ENCODE measurements around the gene SERINC1. TPM values are rescaled to one million over a fixed set of nuclear protein-coding genes. Genes with fewer than 3 reads are reported as not detected.

Gene SERINC1
- total RNA-seq, 1 donor from 2014 or later = 246 TPM

- Histone ChIP-seq H3K27me3 (no peaks in the 10 kb centered on the region), H3K36me3 (peaks cover 9% of the 10 kb centered on the region), H3K4me3 (no peak overlapping the region), H3K27ac (no peak overlapping the region), H3K9me3 (no peaks in the 10 kb centered on the region), H3K4me1 (no peaks in the 10 kb centered on the region)
- TF ChIP-seq CTCF (IDR thresholded peaks at IDR 0.05) = no peak
- no peak for DNase-seq
- no peak for ATAC-seq
- intact Hi-C loops (cut with DNase I) = no loop called here
Observed at GRCh38 chr6:122408240-122408639, 63.4 kb downstream of the SERINC1 start.

GRCh38 chr6:122407712-122408111, 63.9 kb downstream of the SERINC1 start:
- Histone ChIP-seq H3K27me3 (no peaks in the 10 kb centered on the region), H3K9me3 (no peaks in the 10 kb centered on the region), H3K36me3 (peaks cover 3% of the 10 kb centered on the region), H3K27ac (no peak overlapping the region), H3K4me3 (no peak overlapping the region), H3K4me1 (no peaks in the 10 kb centered on the region)
- intact Hi-C loops (cut with DNase I) = no loop called here
- ATAC-seq = no peak
- no peak for TF ChIP-seq CTCF (IDR thresholded peaks at IDR 0.05)
- DNase-seq = no peak

DNA sequence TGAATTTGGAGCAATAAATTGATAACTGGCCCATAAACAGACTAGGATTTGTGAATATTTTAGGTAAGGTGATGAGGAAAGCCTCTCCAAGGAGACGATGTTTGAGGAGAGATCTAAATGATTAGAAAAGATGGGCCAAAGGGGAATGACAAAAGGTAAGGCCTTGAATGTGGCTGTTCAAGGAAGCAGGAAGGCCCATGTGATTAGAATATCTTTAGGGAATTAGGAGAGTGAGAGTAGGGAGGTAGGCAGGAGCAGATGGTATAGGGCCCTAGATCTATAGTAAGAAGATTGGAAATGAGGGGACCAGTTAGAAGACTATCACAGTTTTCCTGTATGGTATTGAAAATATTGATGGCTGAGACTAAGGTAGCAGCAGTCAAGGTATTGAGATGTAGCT, 65.4 kb downstream of the SERINC1 start:
- intact Hi-C loops (cut with DNase I) = no loop called here
- H3K27ac ChIP-seq = no peak overlapping the region
- no peak for DNase-seq
- no peak overlapping the region for H3K4me3 ChIP-seq
- H3K9me3 ChIP-seq = no peaks in the 10 kb centered on the region
- no peak for ATAC-seq
- TF ChIP-seq CTCF (IDR thresholded peaks at IDR 0.05) = no peak
- no peaks in the 10 kb centered on the region for H3K36me3 ChIP-seq
- no peaks in the 10 kb centered on the region for H3K27me3 ChIP-seq
- peaks cover 5% of the 10 kb centered on the region for H3K4me1 ChIP-seq

DNA sequence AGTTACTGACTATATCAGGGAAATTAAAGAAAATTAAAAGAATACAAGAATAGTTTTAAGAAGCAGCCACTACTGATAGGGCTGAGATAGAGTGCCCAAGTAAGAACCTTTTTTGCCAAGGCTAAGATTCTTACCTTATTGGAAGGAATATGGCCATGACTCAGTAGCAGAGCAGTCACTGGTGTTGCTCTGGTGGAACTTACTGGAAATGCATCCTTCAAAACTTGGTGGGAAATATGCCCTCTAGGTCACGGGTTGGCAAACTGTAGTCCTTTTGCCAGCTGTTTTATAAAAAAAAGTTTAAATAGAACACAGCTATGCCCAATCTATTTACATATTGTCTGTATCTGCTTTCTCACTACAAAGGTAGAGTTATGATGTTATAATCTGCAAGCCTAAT, 66.2 kb downstream of the SERINC1 start:
- no peak for ATAC-seq
- no peaks in the 10 kb centered on the region for H3K9me3 ChIP-seq
- no peak overlapping the region for H3K27ac ChIP-seq
- no peaks in the 10 kb centered on the region for H3K36me3 ChIP-seq
- peaks cover 13% of the 10 kb centered on the region for H3K4me1 ChIP-seq
- DNase-seq = no peak
- H3K4me3 ChIP-seq = no peak overlapping the region
- no peak for TF ChIP-seq CTCF (IDR thresholded peaks at IDR 0.05)
- no peaks in the 10 kb centered on the region for H3K27me3 ChIP-seq
- intact Hi-C loops (cut with DNase I) = no loop called here

DNA sequence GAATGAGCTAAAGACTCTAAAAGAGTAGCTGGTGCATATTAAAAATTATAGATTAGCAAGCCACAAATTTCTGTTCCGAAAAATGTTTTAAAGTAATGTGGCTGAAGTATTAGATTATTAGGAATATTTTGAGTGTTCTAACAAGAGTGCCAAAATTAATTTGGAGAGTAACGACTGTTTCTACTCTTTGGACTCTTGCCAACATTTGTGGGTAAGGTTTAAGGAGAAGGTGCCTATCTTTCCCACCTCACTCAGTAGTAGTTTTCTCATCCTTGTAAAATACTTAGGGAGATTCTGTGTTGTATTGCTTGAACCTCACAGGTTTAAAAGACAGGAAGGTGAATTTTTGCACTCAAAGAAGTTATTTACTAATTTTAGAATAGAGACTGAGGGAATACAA, 67.2 kb downstream of the SERINC1 start:
- Histone ChIP-seq H3K9me3 (no peaks in the 10 kb centered on the region), H3K27me3 (no peaks in the 10 kb centered on the region), H3K4me3 (no peak overlapping the region), H3K27ac (no peak overlapping the region), H3K4me1 (peaks cover 14% of the 10 kb centered on the region), H3K36me3 (no peaks in the 10 kb centered on the region)
- intact Hi-C loops (cut with DNase I) = no loop called here
- DNase-seq (no peak), ATAC-seq (no peak)
- no peak for TF ChIP-seq CTCF (IDR thresholded peaks at IDR 0.05)

DNA sequence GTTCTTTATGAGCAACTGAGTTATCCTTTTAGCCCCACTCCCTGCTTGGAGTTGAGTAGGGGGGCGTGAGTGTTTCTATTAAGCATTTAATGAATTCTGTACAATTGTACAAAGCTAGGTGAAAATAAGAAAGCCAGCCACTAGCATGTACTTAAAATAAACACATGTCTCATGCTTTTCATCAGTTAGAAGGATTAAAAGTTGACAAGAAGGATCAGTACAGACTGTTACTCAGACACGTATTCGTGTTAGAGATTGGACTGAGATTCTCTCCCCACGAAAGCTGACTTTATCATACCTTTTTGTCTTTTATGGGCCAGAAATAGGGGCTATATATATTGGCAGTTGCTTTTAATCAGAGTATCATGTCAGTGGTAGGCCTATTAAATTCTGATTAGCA, 70.5 kb downstream of the SERINC1 start:
- no peaks in the 10 kb centered on the region for H3K27me3 ChIP-seq
- no peaks in the 10 kb centered on the region for H3K36me3 ChIP-seq
- H3K9me3 ChIP-seq = no peaks in the 10 kb centered on the region
- no peak for DNase-seq
- H3K27ac ChIP-seq = no peak overlapping the region
- H3K4me1 ChIP-seq = peaks cover 20% of the 10 kb centered on the region
- no peak for ATAC-seq
- TF ChIP-seq CTCF (IDR thresholded peaks at IDR 0.05) = no peak
- intact Hi-C loops (cut with DNase I) = no loop called here
- H3K4me3 ChIP-seq = peak overlapping the region; percentile 99

All from upper lobe of right lung (tissue), 1 donor.